HG02970 (cell line): ENCODE data around the gene ARL13A.
"Not testable (repeated sequence)": the region's sequence is repeated elsewhere in the genome, so short reads cannot be mapped to it uniquely, and the experiment has no call there.

Source experiments
- ATAC-seq: cut with Tn5 transposase; IDR thresholded peaks from one replicate; pipeline ENCODE4 v1.9.1; 2021; ENCODE audit warnings: mild to moderate bottlenecking, moderate library complexity, moderate number of reproducible peaks; ENCODE audit not compliant: unreplicated experiment, low FRiP score

ARL13A gene

GRCh38 chrX:100981498-100981845 is 12.0 kb downstream of the ARL13A start:
- not testable (repeated sequence) for ATAC-seq

GRCh38 chrX:100984818-100985217 is 15.3 kb downstream of the ARL13A start:
- ATAC-seq = no peak

- no peak for ATAC-seq
Measured at GRCh38 chrX:100990139-100990538, 20.6 kb downstream of the ARL13A start.

- ATAC-seq = no peak
Measured at GRCh38 chrX:100994352-100995281, 25.1 kb downstream of the ARL13A start.

GRCh38 chrX:100995469-100995868 is 26.0 kb downstream of the ARL13A start:
- ATAC-seq = no peak

- no peak for ATAC-seq
Measured at GRCh38 chrX:100999451-100999850, 29.9 kb downstream of the ARL13A start.

GRCh38 chrX:101009090-101009489 is 39.6 kb downstream of the ARL13A start:
- ATAC-seq = no peak

GRCh38 chrX:101012031-101012430 is 42.5 kb downstream of the ARL13A start:
- not testable (repeated sequence) for ATAC-seq

- ATAC-seq = no peak
Measured at GRCh38 chrX:101022020-101022419, 52.5 kb downstream of the ARL13A start.

- no peak for ATAC-seq
Measured at GRCh38 chrX:101025126-101025525, 55.6 kb downstream of the ARL13A start.

GRCh38 chrX:101028562-101028961 is 59.1 kb downstream of the ARL13A start:
- ATAC-seq = no peak

GRCh38 chrX:101029665-101030064 is 60.2 kb downstream of the ARL13A start:
- ATAC-seq = no peak

- ATAC-seq = no peak
Measured at GRCh38 chrX:101037231-101037630, 67.7 kb downstream of the ARL13A start.

GRCh38 chrX:101040197-101040596 is 70.7 kb downstream of the ARL13A start:
- no peak for ATAC-seq
